K562 (cell line): ENCODE measurements around the gene EVC.

Experiments used
- CAMTA2 ChIP-seq: fragments of 250-450 bp; sonication (Bioruptor Pico); conservative IDR thresholded peaks from 2 replicates; pipeline ENCODE4 v1.5.1; 2022
- KDM4B ChIP-seq, 2 experiments: fragments of 450-650 bp in 1 of 2; sonication (generic) in 1 of 2; IDR thresholded peaks; 2 replicates each; pipeline ENCODE4 v1.6.1; 2016 to 2017; ENCODE audit warnings: borderline replicate concordance in 2 of 2, antibody characterized with exemption in 1 of 2, low read depth in 1 of 2, mild to moderate bottlenecking in 1 of 2
- KLF16 ChIP-seq: IDR thresholded peaks from 2 replicates; pipeline ENCODE4 v1.6.1; 2016; ENCODE audit warnings: antibody characterized with exemption
- POLR2A ChIP-seq: fragments of 450-650 bp; conservative IDR thresholded peaks from 2 replicates; pipeline ENCODE4 v1.6.1; 2016
- RBBP5 ChIP-seq: fragments of 200-600 bp; sonication (generic); IDR thresholded peaks from 2 replicates; pipeline ENCODE4 v1.6.1; 2012; ENCODE audit warnings: borderline replicate concordance, mild to moderate bottlenecking, low read length, control low read depth, inconsistent platforms; ENCODE audit not compliant: insufficient read depth, poor library complexity, severe bottlenecking
- SIN3B ChIP-seq: fragments of 450-650 bp; IDR thresholded peaks from 2 replicates; pipeline ENCODE4 v1.6.1; 2017; ENCODE audit warnings: low read depth, mild to moderate bottlenecking, moderate library complexity
- TF ChIP-seq, protein P1 (sequence below), 3 experiments: IDR thresholded peaks in 2 of 3; conservative IDR thresholded peaks in 1 of 3; 2 replicates each; pipeline ENCODE4 v1.5.1; 2011 to 2012; ENCODE audit warnings: low read length in 3 of 3, mild to moderate bottlenecking in 3 of 3, control low read depth in 2 of 3, improper control_type of control experiment in 1 of 3, inconsistent platforms in 1 of 3, low read depth in 1 of 3, mixed read lengths in 1 of 3, moderate library complexity in 1 of 3; ENCODE audit not compliant: insufficient read depth in 2 of 3
- TF ChIP-seq, protein P2 (sequence below), 2 experiments: fragments of 450-650 bp in 1 of 2; IDR thresholded peaks; 2 replicates each; pipeline ENCODE4 v1.6.1; 2011 to 2017; ENCODE audit warnings: low read depth in 2 of 2, antibody characterized with exemption in 1 of 2, borderline replicate concordance in 1 of 2, low read length in 1 of 2, mild to moderate bottlenecking in 1 of 2, mixed read lengths in 1 of 2; ENCODE audit not compliant: control insufficient read depth in 1 of 2
- TF ChIP-seq, protein P3 (sequence below): sonication (generic); formaldehyde crosslinking; IDR thresholded peaks from 2 replicates; pipeline ENCODE4 v1.8.0; 2022; ENCODE audit warnings: mild to moderate bottlenecking, missing genetic modification reagents
- TF ChIP-seq, protein P4 (sequence below): sonication (generic); formaldehyde crosslinking; IDR thresholded peaks from 2 replicates; pipeline ENCODE4 v1.8.1; 2023; ENCODE audit warnings: mild to moderate bottlenecking, missing genetic modification reagents
- TF ChIP-seq, protein P5 (sequence below): sonication (generic); formaldehyde crosslinking; IDR thresholded peaks from 2 replicates; pipeline ENCODE4 v1.8.1; 2022; ENCODE audit warnings: missing genetic modification reagents
- TF ChIP-seq, protein P6 (sequence below): fragments of 450-650 bp; IDR thresholded peaks from 2 replicates; pipeline ENCODE4 v1.6.1; 2016; ENCODE audit warnings: missing biosample characterization, missing genetic modification characterization

DNA sequence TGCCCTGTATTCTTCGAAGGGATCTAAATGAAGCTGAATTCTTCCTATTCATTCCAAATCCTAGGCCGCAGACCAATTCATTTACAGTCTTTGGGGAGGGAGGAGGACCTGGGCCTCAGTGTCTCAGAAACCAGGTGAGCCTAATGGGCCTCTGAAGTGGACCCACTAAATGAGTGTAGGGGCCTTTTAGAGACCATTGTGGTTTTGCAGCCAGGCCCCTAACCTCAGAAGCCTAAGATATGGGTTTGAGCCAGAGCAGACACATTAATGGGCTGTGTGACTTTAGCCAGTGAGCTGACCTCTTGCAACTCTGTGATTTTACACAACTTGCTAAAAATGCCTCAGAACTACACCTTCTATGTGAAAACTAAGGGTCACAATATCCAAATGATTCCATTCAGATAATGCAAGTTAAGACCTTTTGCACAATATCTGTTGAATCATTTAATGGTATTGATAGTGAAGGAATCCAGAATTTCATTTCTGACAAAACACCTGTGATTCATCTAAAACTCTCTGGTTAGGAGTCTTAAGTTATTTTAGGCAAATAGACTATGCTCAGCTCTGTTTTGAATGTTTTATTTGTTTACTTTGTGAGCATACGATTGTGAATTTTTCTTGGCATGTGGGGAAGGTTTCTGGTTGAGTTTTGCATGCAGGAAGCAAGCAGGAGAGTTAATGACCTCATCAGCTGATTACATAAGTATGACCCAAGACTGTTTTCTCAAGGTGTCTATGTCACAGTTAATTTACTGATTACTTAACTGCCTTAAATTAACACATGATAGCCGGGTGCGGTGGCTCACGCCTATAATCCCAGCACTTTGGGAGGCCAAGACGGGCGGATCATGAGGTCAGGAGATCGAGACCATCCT lies 75.0 kb downstream of the EVC start:
- TF ChIP-seq KDM4B (IDR thresholded peaks at IDR 0.05; ENCODE audit: borderline replicate concordance in 2 of 2, low read depth in 1 of 2) = no peak
- TF ChIP-seq KLF16 = no peak
- TF ChIP-seq, protein P1, sequence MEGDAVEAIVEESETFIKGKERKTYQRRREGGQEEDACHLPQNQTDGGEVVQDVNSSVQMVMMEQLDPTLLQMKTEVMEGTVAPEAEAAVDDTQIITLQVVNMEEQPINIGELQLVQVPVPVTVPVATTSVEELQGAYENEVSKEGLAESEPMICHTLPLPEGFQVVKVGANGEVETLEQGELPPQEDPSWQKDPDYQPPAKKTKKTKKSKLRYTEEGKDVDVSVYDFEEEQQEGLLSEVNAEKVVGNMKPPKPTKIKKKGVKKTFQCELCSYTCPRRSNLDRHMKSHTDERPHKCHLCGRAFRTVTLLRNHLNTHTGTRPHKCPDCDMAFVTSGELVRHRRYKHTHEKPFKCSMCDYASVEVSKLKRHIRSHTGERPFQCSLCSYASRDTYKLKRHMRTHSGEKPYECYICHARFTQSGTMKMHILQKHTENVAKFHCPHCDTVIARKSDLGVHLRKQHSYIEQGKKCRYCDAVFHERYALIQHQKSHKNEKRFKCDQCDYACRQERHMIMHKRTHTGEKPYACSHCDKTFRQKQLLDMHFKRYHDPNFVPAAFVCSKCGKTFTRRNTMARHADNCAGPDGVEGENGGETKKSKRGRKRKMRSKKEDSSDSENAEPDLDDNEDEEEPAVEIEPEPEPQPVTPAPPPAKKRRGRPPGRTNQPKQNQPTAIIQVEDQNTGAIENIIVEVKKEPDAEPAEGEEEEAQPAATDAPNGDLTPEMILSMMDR (IDR thresholded peaks at IDR 0.05 in 2 of 3, conservative IDR thresholded peaks at IDR 0.05 in 1 of 3; ENCODE audit: insufficient read depth in 2 of 3, low read depth in 1 of 3, low read length in 3 of 3) = no peak
- no peak for TF ChIP-seq POLR2A
- TF ChIP-seq, protein P2, sequence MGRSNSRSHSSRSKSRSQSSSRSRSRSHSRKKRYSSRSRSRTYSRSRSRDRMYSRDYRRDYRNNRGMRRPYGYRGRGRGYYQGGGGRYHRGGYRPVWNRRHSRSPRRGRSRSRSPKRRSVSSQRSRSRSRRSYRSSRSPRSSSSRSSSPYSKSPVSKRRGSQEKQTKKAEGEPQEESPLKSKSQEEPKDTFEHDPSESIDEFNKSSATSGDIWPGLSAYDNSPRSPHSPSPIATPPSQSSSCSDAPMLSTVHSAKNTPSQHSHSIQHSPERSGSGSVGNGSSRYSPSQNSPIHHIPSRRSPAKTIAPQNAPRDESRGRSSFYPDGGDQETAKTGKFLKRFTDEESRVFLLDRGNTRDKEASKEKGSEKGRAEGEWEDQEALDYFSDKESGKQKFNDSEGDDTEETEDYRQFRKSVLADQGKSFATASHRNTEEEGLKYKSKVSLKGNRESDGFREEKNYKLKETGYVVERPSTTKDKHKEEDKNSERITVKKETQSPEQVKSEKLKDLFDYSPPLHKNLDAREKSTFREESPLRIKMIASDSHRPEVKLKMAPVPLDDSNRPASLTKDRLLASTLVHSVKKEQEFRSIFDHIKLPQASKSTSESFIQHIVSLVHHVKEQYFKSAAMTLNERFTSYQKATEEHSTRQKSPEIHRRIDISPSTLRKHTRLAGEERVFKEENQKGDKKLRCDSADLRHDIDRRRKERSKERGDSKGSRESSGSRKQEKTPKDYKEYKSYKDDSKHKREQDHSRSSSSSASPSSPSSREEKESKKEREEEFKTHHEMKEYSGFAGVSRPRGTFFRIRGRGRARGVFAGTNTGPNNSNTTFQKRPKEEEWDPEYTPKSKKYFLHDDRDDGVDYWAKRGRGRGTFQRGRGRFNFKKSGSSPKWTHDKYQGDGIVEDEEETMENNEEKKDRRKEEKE (IDR thresholded peaks at IDR 0.05; ENCODE audit: borderline replicate concordance in 1 of 2, control insufficient read depth in 1 of 2, low read depth in 2 of 2, low read length in 1 of 2) = no peak
- TF ChIP-seq, protein P3, sequence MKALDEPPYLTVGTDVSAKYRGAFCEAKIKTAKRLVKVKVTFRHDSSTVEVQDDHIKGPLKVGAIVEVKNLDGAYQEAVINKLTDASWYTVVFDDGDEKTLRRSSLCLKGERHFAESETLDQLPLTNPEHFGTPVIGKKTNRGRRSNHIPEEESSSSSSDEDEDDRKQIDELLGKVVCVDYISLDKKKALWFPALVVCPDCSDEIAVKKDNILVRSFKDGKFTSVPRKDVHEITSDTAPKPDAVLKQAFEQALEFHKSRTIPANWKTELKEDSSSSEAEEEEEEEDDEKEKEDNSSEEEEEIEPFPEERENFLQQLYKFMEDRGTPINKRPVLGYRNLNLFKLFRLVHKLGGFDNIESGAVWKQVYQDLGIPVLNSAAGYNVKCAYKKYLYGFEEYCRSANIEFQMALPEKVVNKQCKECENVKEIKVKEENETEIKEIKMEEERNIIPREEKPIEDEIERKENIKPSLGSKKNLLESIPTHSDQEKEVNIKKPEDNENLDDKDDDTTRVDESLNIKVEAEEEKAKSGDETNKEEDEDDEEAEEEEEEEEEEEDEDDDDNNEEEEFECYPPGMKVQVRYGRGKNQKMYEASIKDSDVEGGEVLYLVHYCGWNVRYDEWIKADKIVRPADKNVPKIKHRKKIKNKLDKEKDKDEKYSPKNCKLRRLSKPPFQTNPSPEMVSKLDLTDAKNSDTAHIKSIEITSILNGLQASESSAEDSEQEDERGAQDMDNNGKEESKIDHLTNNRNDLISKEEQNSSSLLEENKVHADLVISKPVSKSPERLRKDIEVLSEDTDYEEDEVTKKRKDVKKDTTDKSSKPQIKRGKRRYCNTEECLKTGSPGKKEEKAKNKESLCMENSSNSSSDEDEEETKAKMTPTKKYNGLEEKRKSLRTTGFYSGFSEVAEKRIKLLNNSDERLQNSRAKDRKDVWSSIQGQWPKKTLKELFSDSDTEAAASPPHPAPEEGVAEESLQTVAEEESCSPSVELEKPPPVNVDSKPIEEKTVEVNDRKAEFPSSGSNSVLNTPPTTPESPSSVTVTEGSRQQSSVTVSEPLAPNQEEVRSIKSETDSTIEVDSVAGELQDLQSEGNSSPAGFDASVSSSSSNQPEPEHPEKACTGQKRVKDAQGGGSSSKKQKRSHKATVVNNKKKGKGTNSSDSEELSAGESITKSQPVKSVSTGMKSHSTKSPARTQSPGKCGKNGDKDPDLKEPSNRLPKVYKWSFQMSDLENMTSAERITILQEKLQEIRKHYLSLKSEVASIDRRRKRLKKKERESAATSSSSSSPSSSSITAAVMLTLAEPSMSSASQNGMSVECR (CRISPR knock-in tag) = no peak
- TF ChIP-seq, protein P4, sequence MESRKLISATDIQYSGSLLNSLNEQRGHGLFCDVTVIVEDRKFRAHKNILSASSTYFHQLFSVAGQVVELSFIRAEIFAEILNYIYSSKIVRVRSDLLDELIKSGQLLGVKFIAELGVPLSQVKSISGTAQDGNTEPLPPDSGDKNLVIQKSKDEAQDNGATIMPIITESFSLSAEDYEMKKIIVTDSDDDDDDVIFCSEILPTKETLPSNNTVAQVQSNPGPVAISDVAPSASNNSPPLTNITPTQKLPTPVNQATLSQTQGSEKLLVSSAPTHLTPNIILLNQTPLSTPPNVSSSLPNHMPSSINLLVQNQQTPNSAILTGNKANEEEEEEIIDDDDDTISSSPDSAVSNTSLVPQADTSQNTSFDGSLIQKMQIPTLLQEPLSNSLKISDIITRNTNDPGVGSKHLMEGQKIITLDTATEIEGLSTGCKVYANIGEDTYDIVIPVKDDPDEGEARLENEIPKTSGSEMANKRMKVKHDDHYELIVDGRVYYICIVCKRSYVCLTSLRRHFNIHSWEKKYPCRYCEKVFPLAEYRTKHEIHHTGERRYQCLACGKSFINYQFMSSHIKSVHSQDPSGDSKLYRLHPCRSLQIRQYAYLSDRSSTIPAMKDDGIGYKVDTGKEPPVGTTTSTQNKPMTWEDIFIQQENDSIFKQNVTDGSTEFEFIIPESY = no peak
- TF ChIP-seq CAMTA2 (CRISPR knock-in tag) = no peak
- TF ChIP-seq, protein P5, sequence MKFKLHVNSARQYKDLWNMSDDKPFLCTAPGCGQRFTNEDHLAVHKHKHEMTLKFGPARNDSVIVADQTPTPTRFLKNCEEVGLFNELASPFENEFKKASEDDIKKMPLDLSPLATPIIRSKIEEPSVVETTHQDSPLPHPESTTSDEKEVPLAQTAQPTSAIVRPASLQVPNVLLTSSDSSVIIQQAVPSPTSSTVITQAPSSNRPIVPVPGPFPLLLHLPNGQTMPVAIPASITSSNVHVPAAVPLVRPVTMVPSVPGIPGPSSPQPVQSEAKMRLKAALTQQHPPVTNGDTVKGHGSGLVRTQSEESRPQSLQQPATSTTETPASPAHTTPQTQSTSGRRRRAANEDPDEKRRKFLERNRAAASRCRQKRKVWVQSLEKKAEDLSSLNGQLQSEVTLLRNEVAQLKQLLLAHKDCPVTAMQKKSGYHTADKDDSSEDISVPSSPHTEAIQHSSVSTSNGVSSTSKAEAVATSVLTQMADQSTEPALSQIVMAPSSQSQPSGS = no peak
- no peak for TF ChIP-seq RBBP5
- TF ChIP-seq SIN3B = no peak
- TF ChIP-seq, protein P6, sequence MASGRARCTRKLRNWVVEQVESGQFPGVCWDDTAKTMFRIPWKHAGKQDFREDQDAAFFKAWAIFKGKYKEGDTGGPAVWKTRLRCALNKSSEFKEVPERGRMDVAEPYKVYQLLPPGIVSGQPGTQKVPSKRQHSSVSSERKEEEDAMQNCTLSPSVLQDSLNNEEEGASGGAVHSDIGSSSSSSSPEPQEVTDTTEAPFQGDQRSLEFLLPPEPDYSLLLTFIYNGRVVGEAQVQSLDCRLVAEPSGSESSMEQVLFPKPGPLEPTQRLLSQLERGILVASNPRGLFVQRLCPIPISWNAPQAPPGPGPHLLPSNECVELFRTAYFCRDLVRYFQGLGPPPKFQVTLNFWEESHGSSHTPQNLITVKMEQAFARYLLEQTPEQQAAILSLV (tag) = no peak
